SK-N-SH treated with all-trans-retinoic acid at 6 μM for 48 hours (cell line): ENCODE data around the gene ASCL3.

ENCODE experiments used
- ARNTL ChIP-seq: fragments of 450-650 bp; formaldehyde crosslinking; IDR thresholded peaks from 2 replicates; pipeline ENCODE4 v1.5.0; 2020; ENCODE audit warnings: low read depth, mild to moderate bottlenecking, moderate library complexity, borderline replicate concordance
- BACH2 ChIP-seq: fragments of 250-450 bp; sonication (Bioruptor Pico); IDR thresholded peaks from 2 replicates; pipeline ENCODE4 v1.9.0; 2021; ENCODE audit warnings: mild to moderate bottlenecking, borderline replicate concordance
- CREB5 ChIP-seq: fragments of 250-450 bp; sonication (Bioruptor Pico); IDR thresholded peaks from 2 replicates; pipeline ENCODE4 v1.5.1; 2020; ENCODE audit warnings: low read depth, mild to moderate bottlenecking, moderate library complexity
- CSDC2 ChIP-seq: fragments of 250-450 bp; sonication (Bioruptor Pico); IDR thresholded peaks from 2 replicates; pipeline ENCODE4 v1.5.0; 2020; ENCODE audit warnings: mild to moderate bottlenecking, moderate library complexity
- ESRRG ChIP-seq: fragments of 250-450 bp; sonication (Bioruptor Pico); IDR thresholded peaks from 2 replicates; pipeline ENCODE4 v1.6.1; 2021; ENCODE audit warnings: mild to moderate bottlenecking
- ISL1 ChIP-seq: fragments of 250-450 bp; sonication (Bioruptor Pico); IDR thresholded peaks from 2 replicates; pipeline ENCODE4 v2.1.2; 2022; ENCODE audit warnings: mild to moderate bottlenecking, moderate library complexity
- PATZ1 ChIP-seq: fragments of 250-450 bp; sonication (Bioruptor Pico); IDR thresholded peaks from 2 replicates; pipeline ENCODE4 v1.8.0; 2020; ENCODE audit warnings: mild to moderate bottlenecking, moderate library complexity, borderline replicate concordance
- POU6F1 ChIP-seq: fragments of 250-450 bp; sonication (Bioruptor Pico); IDR thresholded peaks from 2 replicates; pipeline ENCODE4 v1.8.0; 2021; ENCODE audit warnings: low read depth, mild to moderate bottlenecking, moderate library complexity, borderline replicate concordance
- PPARA ChIP-seq: fragments of 250-450 bp; sonication (Bioruptor Pico); IDR thresholded peaks from 2 replicates; pipeline ENCODE4 v1.5.0; 2020; ENCODE audit warnings: mild to moderate bottlenecking, borderline replicate concordance
- RARB ChIP-seq: fragments of 250-450 bp; sonication (Bioruptor Pico); IDR thresholded peaks from 2 replicates; pipeline ENCODE4 v1.8.0; 2021; ENCODE audit warnings: mild to moderate bottlenecking, moderate library complexity
- TCF4 ChIP-seq: fragments of 250-450 bp; sonication (Bioruptor Pico); IDR thresholded peaks from 2 replicates; pipeline ENCODE4 v1.8.0; 2021; ENCODE audit warnings: mild to moderate bottlenecking, moderate library complexity, borderline replicate concordance
- TOX ChIP-seq: fragments of 250-450 bp; sonication (Bioruptor Pico); IDR thresholded peaks from 2 replicates; pipeline ENCODE4 v1.8.0; 2021; ENCODE audit warnings: mild to moderate bottlenecking, moderate library complexity, borderline replicate concordance
- ZFP3 ChIP-seq: fragments of 250-450 bp; sonication (Bioruptor Pico); IDR thresholded peaks from 2 replicates; pipeline ENCODE4 v1.5.0; 2020; ENCODE audit warnings: mild to moderate bottlenecking, moderate library complexity
- ZNF70 ChIP-seq: fragments of 450-650 bp; formaldehyde crosslinking; IDR thresholded peaks from 2 replicates; pipeline ENCODE4 v1.5.0; 2020; ENCODE audit warnings: mild to moderate bottlenecking, moderate library complexity

- no peak for TF ChIP-seq TCF4 (CRISPR knock-in tag)
- TF ChIP-seq POU6F1 (CRISPR knock-in tag) = no peak
- no peak for TF ChIP-seq ISL1 (CRISPR knock-in tag)
- no peak for TF ChIP-seq TOX (CRISPR knock-in tag)
- TF ChIP-seq BACH2 = no peak
- TF ChIP-seq ESRRG = no peak
- no peak for TF ChIP-seq PATZ1
- no peak for TF ChIP-seq CREB5 (CRISPR knock-in tag)
- no peak for TF ChIP-seq ARNTL (CRISPR knock-in tag)
- no peak for TF ChIP-seq RARB
- TF ChIP-seq PPARA (CRISPR knock-in tag) = no peak
- no peak for TF ChIP-seq ZNF70 (CRISPR knock-in tag)
- no peak for TF ChIP-seq ZFP3 (CRISPR knock-in tag)
- TF ChIP-seq CSDC2 (CRISPR knock-in tag) = no peak
Measured at GRCh38 chr11:8956860-8957259, 14.0 kb upstream of the ASCL3 start.
